Nephron progenitor cell (in vitro differentiated cells): ENCODE measurements around the gene DDAH1.
A peak's percentile ranks its signal among the peaks of the same experiment; 100 is the strongest.

Experiments used
- DNase-seq: peaks from one replicate; pipeline ENCODE4 v3.0.0; 2021
- H3K27ac Mint-ChIP-seq: 2 replicates; pipeline ENCODE4 v1.8.0; 2021; ENCODE audit warnings: mild to moderate bottlenecking, moderate library complexity, mixed read lengths
- H3K27me3 Mint-ChIP-seq: 2 replicates; pipeline ENCODE4 v1.8.0; 2021; ENCODE audit warnings: mild to moderate bottlenecking, low read depth, mixed read lengths; ENCODE audit not compliant: poor library complexity
- H3K36me3 Mint-ChIP-seq: 2 replicates; pipeline ENCODE4 v1.8.0; 2021; ENCODE audit warnings: low read depth, mixed read lengths
- H3K4me1 Mint-ChIP-seq: 2 replicates; pipeline ENCODE4 v1.8.0; 2021; ENCODE audit warnings: mixed read lengths
- H3K4me3 Mint-ChIP-seq: 2 replicates; pipeline ENCODE4 v1.8.0; 2021; ENCODE audit warnings: mild to moderate bottlenecking, moderate library complexity, mixed read lengths
- H3K9me3 Mint-ChIP-seq: 2 replicates; pipeline ENCODE4 v1.8.0; 2021; ENCODE audit warnings: mild to moderate bottlenecking, moderate library complexity, mixed read lengths
- CTCF ChIP-seq: fragments of 200-600 bp; sonication (generic); IDR thresholded peaks from 2 replicates; pipeline ENCODE4 v1.5.0; 2021; ENCODE audit warnings: antibody characterized with exemption

Gene DDAH1

GRCh38 chr1:85467929-85468540, 3.1 kb upstream of the DDAH1 start:
- no peak overlapping the region for H3K27ac Mint-ChIP-seq
- peaks cover 12% of the 10 kb centered on the region for H3K4me1 Mint-ChIP-seq
- H3K36me3 Mint-ChIP-seq: no peaks in the 10 kb centered on the region
- no peak for TF ChIP-seq CTCF
- peaks cover 15% of the 10 kb centered on the region for H3K27me3 Mint-ChIP-seq
- H3K9me3 Mint-ChIP-seq: no peaks in the 10 kb centered on the region
- no peak overlapping the region for H3K4me3 Mint-ChIP-seq
- no peak for DNase-seq

GRCh38 chr1:85467036-85467435, 2.1 kb upstream of the DDAH1 start:
- no peak for DNase-seq
- TF ChIP-seq CTCF: no peak
- H3K36me3 Mint-ChIP-seq: no peaks in the 10 kb centered on the region
- peaks cover 15% of the 10 kb centered on the region for H3K27me3 Mint-ChIP-seq
- H3K4me1 Mint-ChIP-seq: peaks cover 16% of the 10 kb centered on the region
- H3K9me3 Mint-ChIP-seq: no peaks in the 10 kb centered on the region
- H3K27ac Mint-ChIP-seq: no peak overlapping the region
- H3K4me3 Mint-ChIP-seq: no peak overlapping the region

- Mint-ChIP-seq H3K4me1 (peaks cover 16% of the 10 kb centered on the region), H3K36me3 (no peaks in the 10 kb centered on the region), H3K27me3 (peaks cover 15% of the 10 kb centered on the region), H3K27ac (no peak overlapping the region), H3K9me3 (no peaks in the 10 kb centered on the region), H3K4me3 (peak overlapping the region; percentile 78)
- no peak for TF ChIP-seq CTCF
- DNase-seq: no peak
These were observed 801 bp upstream of the DDAH1 start for GRCh38 chr1:85465786-85466134.

GRCh38 chr1:85464497-85465098, 361 bp downstream of the DDAH1 start:
- peaks cover 15% of the 10 kb centered on the region for H3K27me3 Mint-ChIP-seq
- peak overlapping the region; percentile 84 for H3K4me3 Mint-ChIP-seq
- H3K9me3 Mint-ChIP-seq: no peaks in the 10 kb centered on the region
- H3K36me3 Mint-ChIP-seq: no peaks in the 10 kb centered on the region
- DNase-seq: peak; percentile 76
- TF ChIP-seq CTCF: no peak
- H3K4me1 Mint-ChIP-seq: peaks cover 16% of the 10 kb centered on the region
- no peak overlapping the region for H3K27ac Mint-ChIP-seq

- H3K36me3 Mint-ChIP-seq: no peaks in the 10 kb centered on the region
- peaks cover 14% of the 10 kb centered on the region for H3K27me3 Mint-ChIP-seq
- H3K27ac Mint-ChIP-seq: no peak overlapping the region
- peak overlapping the region; percentile 84 for H3K4me3 Mint-ChIP-seq
- TF ChIP-seq CTCF: no peak
- no peaks in the 10 kb centered on the region for H3K9me3 Mint-ChIP-seq
- DNase-seq: no peak
- H3K4me1 Mint-ChIP-seq: peaks cover 16% of the 10 kb centered on the region
These were observed 1.0 kb downstream of the DDAH1 start for GRCh38 chr1:85463731-85464496.
